HEK293 (cell line): ENCODE data around the gene PNLDC1.
A peak's percentile ranks its signal among the peaks of the same experiment; 100 is the strongest.

Experiments used
- CTCF ChIA-PET: fragments of 350-600 bp; formaldehyde crosslinking; extraction: SDS; loops from one replicate; lab custom pipeline; 2021; ENCODE audit warnings: antibody characterized with exemption; lab: Yijun Ruan, JAX
- POLR2A ChIA-PET: fragments of 300-600 bp; formaldehyde crosslinking; extraction: SDS; loops from one replicate; lab custom pipeline; 2020; ENCODE audit warnings: antibody characterized with exemption, inconsistent platforms; lab: Yijun Ruan, JAX
- H3K27ac ChIP-seq: fragments of 200-500 bp; sonication (Bioruptor generic); 2 replicates; pipeline ENCODE4 v1.5.1; 2014; ENCODE audit warnings: low read depth, low read length, control low read depth, inconsistent platforms; ENCODE audit errors: extremely low read depth
- H3K36me3 ChIP-seq, 2 experiments: fragments of 200-500 bp in 1 of 2; sonication (Bioruptor generic) in 1 of 2; 1 replicate in 1 of 2; 2 replicates in 1 of 2; pipeline ENCODE4 v1.5.1; 2014 to 2017; ENCODE audit warnings: inconsistent platforms in 2 of 2, low read length in 2 of 2; ENCODE audit not compliant: control insufficient read depth in 2 of 2, insufficient read depth in 1 of 2
- H3K4me1 ChIP-seq: fragments of 200-500 bp; sonication (Bioruptor generic); 2 replicates; pipeline ENCODE4 v1.5.1; 2014; ENCODE audit warnings: mild to moderate bottlenecking, low read length, inconsistent platforms; ENCODE audit not compliant: control insufficient read depth, insufficient read depth
- H3K4me3 ChIP-seq: 2 replicates; pipeline ENCODE4 v1.5.1; 2011; ENCODE audit warnings: low read depth, mild to moderate bottlenecking, control low read depth, low read length, moderate library complexity
- H3K9me3 ChIP-seq: fragments of 200-500 bp; sonication (Bioruptor generic); 2 replicates; pipeline ENCODE4 v1.5.1; 2014; ENCODE audit warnings: low read depth, low read length, inconsistent platforms; ENCODE audit not compliant: control insufficient read depth, insufficient read depth
- HOXA7 ChIP-seq: sonication (generic); formaldehyde crosslinking; IDR thresholded peaks from 2 replicates; pipeline ENCODE4 v1.8.1; 2022; ENCODE audit warnings: missing genetic modification reagents, borderline replicate concordance
- IKZF3 ChIP-seq: fragments of 450-650 bp; IDR thresholded peaks from 2 replicates; pipeline ENCODE4 v1.5.0; 2018; ENCODE audit warnings: missing biosample characterization, mild to moderate bottlenecking, missing genetic modification characterization, moderate library complexity
- KLF16 ChIP-seq: fragments of 450-650 bp; formaldehyde crosslinking; IDR thresholded peaks from 2 replicates; pipeline ENCODE4 v1.5.1; 2017; ENCODE audit warnings: missing biosample characterization, missing genetic modification characterization
- MYNN ChIP-seq: fragments of 450-650 bp; formaldehyde crosslinking; IDR thresholded peaks from 2 replicates; pipeline ENCODE4 v1.5.1; 2016; ENCODE audit warnings: missing biosample characterization, missing genetic modification characterization, borderline replicate concordance
- SCRT1 ChIP-seq: fragments of 450-650 bp; formaldehyde crosslinking; IDR thresholded peaks from 2 replicates; pipeline ENCODE4 v1.5.1; 2016; ENCODE audit warnings: missing biosample characterization, missing genetic modification characterization, borderline replicate concordance
- SP7 ChIP-seq: fragments of 450-650 bp; formaldehyde crosslinking; IDR thresholded peaks from 2 replicates; pipeline ENCODE4 v1.5.1; 2016; ENCODE audit warnings: missing biosample characterization, missing genetic modification characterization
- ZEB2 ChIP-seq: fragments of 450-650 bp; formaldehyde crosslinking; IDR thresholded peaks from 2 replicates; pipeline ENCODE4 v1.5.1; 2016; ENCODE audit warnings: missing biosample characterization, missing genetic modification characterization
- ZFHX2 ChIP-seq: fragments of 450-650 bp; formaldehyde crosslinking; conservative IDR thresholded peaks from 2 replicates; pipeline ENCODE4 v1.5.1; 2016; ENCODE audit warnings: missing biosample characterization, missing genetic modification characterization
- ZFP41 ChIP-seq: fragments of 450-650 bp; formaldehyde crosslinking; IDR thresholded peaks from 2 replicates; pipeline ENCODE4 v1.5.1; 2016; ENCODE audit warnings: missing biosample characterization, missing genetic modification characterization, borderline replicate concordance
- ZIC2 ChIP-seq: fragments of 450-650 bp; formaldehyde crosslinking; IDR thresholded peaks from 2 replicates; pipeline ENCODE4 v1.5.1; 2016; ENCODE audit warnings: missing biosample characterization, missing genetic modification characterization
- ZNF121 ChIP-seq: fragments of 450-650 bp; formaldehyde crosslinking; IDR thresholded peaks from 2 replicates; pipeline ENCODE4 v1.5.1; 2016; ENCODE audit warnings: missing biosample characterization, missing genetic modification characterization
- ZNF24 ChIP-seq: fragments of 450-650 bp; formaldehyde crosslinking; IDR thresholded peaks from 2 replicates; pipeline ENCODE4 v1.5.1; 2016; ENCODE audit warnings: missing biosample characterization, missing genetic modification characterization
- ZNF335 ChIP-seq: fragments of 450-650 bp; formaldehyde crosslinking; conservative IDR thresholded peaks from 2 replicates; pipeline ENCODE4 v1.5.1; 2016; ENCODE audit warnings: missing biosample characterization, missing genetic modification characterization
- ZNF341 ChIP-seq: fragments of 450-650 bp; formaldehyde crosslinking; IDR thresholded peaks from 2 replicates; pipeline ENCODE4; 2016; ENCODE audit warnings: low read depth, missing biosample characterization, missing genetic modification characterization
- ZNF37A ChIP-seq: fragments of 450-650 bp; IDR thresholded peaks from 2 replicates; pipeline ENCODE4 v1.5.1; 2018; ENCODE audit warnings: missing biosample characterization, missing genetic modification characterization
- ZNF423 ChIP-seq: fragments of 450-650 bp; formaldehyde crosslinking; IDR thresholded peaks from 2 replicates; pipeline ENCODE4 v1.5.1; 2016; ENCODE audit warnings: missing biosample characterization, missing genetic modification characterization
- ZNF510 ChIP-seq: fragments of 450-650 bp; formaldehyde crosslinking; IDR thresholded peaks from 2 replicates; pipeline ENCODE4 v1.5.1; 2018; ENCODE audit warnings: mild to moderate bottlenecking, missing genetic modification characterization, missing biosample characterization; ENCODE audit not compliant: insufficient replicate concordance
- ZNF530 ChIP-seq: fragments of 450-650 bp; formaldehyde crosslinking; IDR thresholded peaks from 2 replicates; pipeline ENCODE4 v1.5.1; 2016; ENCODE audit warnings: low read depth, missing biosample characterization, missing genetic modification characterization
- ZNF544 ChIP-seq: fragments of 450-650 bp; formaldehyde crosslinking; IDR thresholded peaks from 2 replicates; pipeline ENCODE4 v1.5.0; 2017; ENCODE audit warnings: missing biosample characterization, missing genetic modification characterization
- ZNF621 ChIP-seq: fragments of 450-650 bp; formaldehyde crosslinking; IDR thresholded peaks from 2 replicates; pipeline ENCODE4 v1.5.1; 2017; ENCODE audit warnings: missing biosample characterization, missing genetic modification characterization
- ZNF660 ChIP-seq: fragments of 450-650 bp; IDR thresholded peaks from 2 replicates; pipeline ENCODE4 v1.5.1; 2018; ENCODE audit warnings: missing biosample characterization, mild to moderate bottlenecking, missing genetic modification characterization
- ZNF707 ChIP-seq: fragments of 450-650 bp; formaldehyde crosslinking; IDR thresholded peaks from 2 replicates; pipeline ENCODE4 v1.5.1; 2016; ENCODE audit warnings: missing biosample characterization, missing genetic modification characterization
- ZNF76 ChIP-seq: fragments of 450-650 bp; formaldehyde crosslinking; IDR thresholded peaks from 2 replicates; pipeline ENCODE4; 2016; ENCODE audit warnings: low read depth, missing biosample characterization, missing genetic modification characterization, borderline replicate concordance
- ZNF792 ChIP-seq: fragments of 450-650 bp; formaldehyde crosslinking; IDR thresholded peaks from 2 replicates; pipeline ENCODE4 v1.5.1; 2016; ENCODE audit warnings: missing biosample characterization, missing genetic modification characterization
- ZNF837 ChIP-seq: fragments of 450-650 bp; formaldehyde crosslinking; IDR thresholded peaks from 2 replicates; pipeline ENCODE4 v1.5.1; 2016; ENCODE audit warnings: missing biosample characterization, missing genetic modification characterization
- ZNF843 ChIP-seq: fragments of 450-650 bp; formaldehyde crosslinking; IDR thresholded peaks from 2 replicates; pipeline ENCODE4 v1.5.1; 2016; ENCODE audit warnings: missing biosample characterization, missing genetic modification characterization
- ZSCAN23 ChIP-seq: fragments of 450-650 bp; formaldehyde crosslinking; IDR thresholded peaks from 2 replicates; pipeline ENCODE4 v1.5.1; 2016; ENCODE audit warnings: missing biosample characterization, missing genetic modification characterization
- TF ChIP-seq, protein P1 (sequence below): fragments of 450-650 bp; formaldehyde crosslinking; IDR thresholded peaks from 2 replicates; pipeline ENCODE4 v1.5.1; 2017; ENCODE audit warnings: missing biosample characterization, missing genetic modification characterization
- TF ChIP-seq, protein P2 (sequence below): fragments of 450-650 bp; formaldehyde crosslinking; IDR thresholded peaks from 2 replicates; pipeline ENCODE4 v1.5.1; 2016; ENCODE audit warnings: missing biosample characterization, missing genetic modification characterization
- TF ChIP-seq, protein P3 (sequence below): fragments of 450-650 bp; formaldehyde crosslinking; conservative IDR thresholded peaks from 2 replicates; pipeline ENCODE4 v1.5.1; 2016; ENCODE audit warnings: low read depth, missing biosample characterization, missing genetic modification characterization

The PNLDC1 gene

DNA sequence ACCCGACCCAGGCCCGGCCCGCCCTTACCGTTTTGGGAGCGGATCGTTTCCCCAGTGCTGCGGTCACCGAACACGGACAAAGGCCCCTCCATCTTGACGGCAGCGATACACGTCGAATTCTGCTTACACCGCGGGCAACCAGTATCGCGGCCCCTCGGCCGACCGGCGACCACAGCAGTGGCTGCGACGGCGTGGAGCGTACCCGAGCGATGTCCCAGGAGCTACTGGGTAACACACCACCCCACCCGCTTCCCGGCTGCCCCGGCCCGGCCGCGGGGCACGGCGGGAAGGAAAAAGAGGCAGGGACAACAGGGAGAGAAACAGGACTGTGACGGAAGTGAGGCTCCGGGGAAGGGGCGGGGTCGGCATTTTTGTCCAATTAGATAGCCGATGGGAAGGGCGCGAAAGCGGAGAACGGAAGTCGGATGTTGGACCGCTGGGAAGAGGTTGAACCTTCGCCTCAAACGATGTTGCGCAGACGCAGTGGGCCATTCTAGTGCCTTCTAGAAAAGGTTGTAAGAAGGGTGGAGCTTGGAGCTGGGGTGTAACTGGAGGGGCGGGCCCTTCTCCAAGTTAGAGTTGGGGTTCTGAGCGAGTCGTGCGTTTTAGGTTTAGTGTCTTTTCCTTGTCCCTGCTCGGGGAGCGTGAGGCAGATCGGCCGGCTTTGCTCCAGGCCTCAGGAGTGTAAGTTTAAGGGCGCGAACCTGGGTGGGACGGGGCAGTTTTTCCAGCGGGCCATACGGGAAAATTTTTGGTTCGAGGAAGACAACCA, 10.5 kb upstream of the PNLDC1 start, which contains the start of gene TCP1 (continued):
- TF ChIP-seq, protein P1, sequence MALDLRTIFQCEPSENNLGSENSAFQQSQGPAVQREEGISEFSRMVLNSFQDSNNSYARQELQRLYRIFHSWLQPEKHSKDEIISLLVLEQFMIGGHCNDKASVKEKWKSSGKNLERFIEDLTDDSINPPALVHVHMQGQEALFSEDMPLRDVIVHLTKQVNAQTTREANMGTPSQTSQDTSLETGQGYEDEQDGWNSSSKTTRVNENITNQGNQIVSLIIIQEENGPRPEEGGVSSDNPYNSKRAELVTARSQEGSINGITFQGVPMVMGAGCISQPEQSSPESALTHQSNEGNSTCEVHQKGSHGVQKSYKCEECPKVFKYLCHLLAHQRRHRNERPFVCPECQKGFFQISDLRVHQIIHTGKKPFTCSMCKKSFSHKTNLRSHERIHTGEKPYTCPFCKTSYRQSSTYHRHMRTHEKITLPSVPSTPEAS (tag by site-specific recombination): no peak
- TF ChIP-seq ZSCAN23 (tag by site-specific recombination): no peak
- TF ChIP-seq ZIC2: no peak

DNA sequence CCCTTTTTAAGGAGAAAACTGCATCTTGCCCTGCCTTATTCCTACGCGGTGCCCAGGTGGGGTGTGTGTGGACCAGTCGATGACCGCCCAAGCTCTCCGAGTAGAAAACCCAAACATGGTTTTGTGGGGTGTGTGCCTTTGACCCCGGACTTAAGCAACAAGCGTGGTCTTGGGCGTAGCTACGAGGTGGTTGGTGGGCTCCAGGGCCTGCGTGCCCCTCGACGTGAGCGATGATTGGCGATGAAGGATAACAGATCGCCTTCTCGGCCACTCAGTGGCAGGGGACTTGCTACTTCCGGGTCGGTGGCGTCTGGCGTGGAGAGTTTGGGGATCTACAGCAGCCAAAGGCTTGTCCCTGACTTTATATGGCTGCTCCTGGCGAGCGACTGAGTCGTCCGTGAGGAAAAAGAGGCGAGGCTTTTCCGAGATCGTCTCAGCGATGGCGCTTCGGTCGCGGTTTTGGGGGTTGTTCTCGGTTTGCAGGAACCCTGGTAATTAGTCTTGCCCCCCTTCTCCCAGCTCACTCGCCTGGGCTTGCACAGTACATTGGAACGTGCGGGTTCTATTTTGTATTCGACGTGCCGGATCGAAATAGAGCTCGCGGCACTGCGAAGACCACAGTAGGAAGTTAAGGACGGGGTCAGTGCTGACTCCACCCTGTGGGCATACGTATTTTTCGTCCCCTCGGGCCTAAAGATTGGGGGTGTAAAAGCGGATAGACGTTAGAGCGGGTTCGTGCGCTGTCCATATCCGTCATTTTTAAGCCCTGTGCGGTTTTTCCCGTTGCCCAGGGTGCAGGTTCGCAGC, 9.7 kb upstream of the PNLDC1 start, which contains the start of gene MRPL18:
TSS of gene MRPL18 (plus strand) at position 319 of the 807 bp plus-strand sequence. CDS start at position 440, 121 bp downstream.
- Histone ChIP-seq H3K36me3 (peaks cover 30 to 71% of the 10 kb centered on the region in 2 experiments), H3K4me1 (peaks cover 8% of the 10 kb centered on the region), H3K27ac (peak within 1 kb of the TSS; percentile 66), H3K4me3 (peak within 1 kb of the TSS; percentile 98), H3K9me3 (no peaks in the 10 kb centered on the region)
- ChIA-PET POLR2A (interaction anchor here (0.9 to 4.2 kb wide), 30 partner anchors 8 to 510 kb away, joined by 3 to 115 read pairs (median 7); partner anchors contain the start of genes ACAT2, PNLDC1, SOD2 and WTAP), CTCF (interaction anchor here (0.7 to 2.1 kb wide), 9 partner anchors 26 to 1730 kb away, joined by 3 to 10 read pairs (median 4); no protein-coding TSS in a partner anchor)
- no peak for TF ChIP-seq ZFP41 (tag by site-specific recombination)
- TF ChIP-seq, protein P2, sequence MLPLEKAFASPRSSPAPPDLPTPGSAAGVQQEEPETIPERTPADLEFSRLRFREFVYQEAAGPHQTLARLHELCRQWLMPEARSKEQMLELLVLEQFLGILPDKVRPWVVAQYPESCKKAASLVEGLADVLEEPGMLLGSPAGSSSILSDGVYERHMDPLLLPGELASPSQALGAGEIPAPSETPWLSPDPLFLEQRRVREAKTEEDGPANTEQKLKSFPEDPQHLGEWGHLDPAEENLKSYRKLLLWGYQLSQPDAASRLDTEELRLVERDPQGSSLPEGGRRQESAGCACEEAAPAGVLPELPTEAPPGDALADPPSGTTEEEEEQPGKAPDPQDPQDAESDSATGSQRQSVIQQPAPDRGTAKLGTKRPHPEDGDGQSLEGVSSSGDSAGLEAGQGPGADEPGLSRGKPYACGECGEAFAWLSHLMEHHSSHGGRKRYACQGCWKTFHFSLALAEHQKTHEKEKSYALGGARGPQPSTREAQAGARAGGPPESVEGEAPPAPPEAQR (tag by site-specific recombination): peak; percentile 57; the same call in 1 of the 2 replicates
- TF ChIP-seq ZNF544 (tag by site-specific recombination): no peak
- no peak for TF ChIP-seq ZNF792 (tag by site-specific recombination)
- TF ChIP-seq ZNF707 (tag by site-specific recombination): no peak
- TF ChIP-seq ZNF121: no peak
- no peak for TF ChIP-seq ZNF76
- TF ChIP-seq KLF16 (tag by site-specific recombination): no peak
- TF ChIP-seq ZSCAN23 (tag by site-specific recombination): no peak
- TF ChIP-seq ZNF621 (tag by site-specific recombination): no peak
- TF ChIP-seq SCRT1 (tag by site-specific recombination): no peak
- TF ChIP-seq SP7 (tag by site-specific recombination): no peak; the same call in 1 of the 2 replicates
- TF ChIP-seq HOXA7: no peak
- TF ChIP-seq, protein P3, sequence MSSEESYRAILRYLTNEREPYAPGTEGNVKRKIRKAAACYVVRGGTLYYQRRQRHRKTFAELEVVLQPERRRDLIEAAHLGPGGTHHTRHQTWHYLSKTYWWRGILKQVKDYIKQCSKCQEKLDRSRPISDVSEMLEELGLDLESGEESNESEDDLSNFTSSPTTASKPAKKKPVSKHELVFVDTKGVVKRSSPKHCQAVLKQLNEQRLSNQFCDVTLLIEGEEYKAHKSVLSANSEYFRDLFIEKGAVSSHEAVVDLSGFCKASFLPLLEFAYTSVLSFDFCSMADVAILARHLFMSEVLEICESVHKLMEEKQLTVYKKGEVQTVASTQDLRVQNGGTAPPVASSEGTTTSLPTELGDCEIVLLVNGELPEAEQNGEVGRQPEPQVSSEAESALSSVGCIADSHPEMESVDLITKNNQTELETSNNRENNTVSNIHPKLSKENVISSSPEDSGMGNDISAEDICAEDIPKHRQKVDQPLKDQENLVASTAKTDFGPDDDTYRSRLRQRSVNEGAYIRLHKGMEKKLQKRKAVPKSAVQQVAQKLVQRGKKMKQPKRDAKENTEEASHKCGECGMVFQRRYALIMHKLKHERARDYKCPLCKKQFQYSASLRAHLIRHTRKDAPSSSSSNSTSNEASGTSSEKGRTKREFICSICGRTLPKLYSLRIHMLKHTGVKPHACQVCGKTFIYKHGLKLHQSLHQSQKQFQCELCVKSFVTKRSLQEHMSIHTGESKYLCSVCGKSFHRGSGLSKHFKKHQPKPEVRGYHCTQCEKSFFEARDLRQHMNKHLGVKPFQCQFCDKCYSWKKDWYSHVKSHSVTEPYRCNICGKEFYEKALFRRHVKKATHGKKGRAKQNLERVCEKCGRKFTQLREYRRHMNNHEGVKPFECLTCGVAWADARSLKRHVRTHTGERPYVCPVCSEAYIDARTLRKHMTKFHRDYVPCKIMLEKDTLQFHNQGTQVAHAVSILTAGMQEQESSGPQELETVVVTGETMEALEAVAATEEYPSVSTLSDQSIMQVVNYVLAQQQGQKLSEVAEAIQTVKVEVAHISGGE: no peak; the same call in 1 of the 2 replicates
- TF ChIP-seq ZNF843 (tag by site-specific recombination): no peak
- TF ChIP-seq MYNN (tag by site-specific recombination): no peak
- no peak for TF ChIP-seq ZNF837 (tag by site-specific recombination)
- no peak for TF ChIP-seq ZEB2 (tag by site-specific recombination)
- TF ChIP-seq ZNF660 (tag by site-specific recombination): no peak
- no peak for TF ChIP-seq ZNF423 (tag by site-specific recombination)
- no peak for TF ChIP-seq ZNF530 (tag by site-specific recombination)
- TF ChIP-seq ZNF341 (tag by site-specific recombination): no peak; the same call in 1 of the 2 replicates
- TF ChIP-seq IKZF3: no peak
- 0 out of 2 replicates have a peak, but pooled peaks have one; percentile 33 for TF ChIP-seq ZNF24 (tag by site-specific recombination)
- peak; percentile 43; the same call in 1 of the 2 replicates for TF ChIP-seq ZNF335
- TF ChIP-seq ZNF510 (tag by site-specific recombination): peak; percentile 61
- no peak for TF ChIP-seq ZFHX2 (tag by site-specific recombination)
- no peak for TF ChIP-seq ZNF37A (tag by site-specific recombination)
